GM19193 (cell line): ENCODE measurements around the gene AMPD2.

ENCODE experiments used
- POLR2A ChIP-seq: IDR thresholded peaks from 4 replicates; pipeline ENCODE4 v1.6.1; 2011; ENCODE audit not compliant: insufficient read depth, insufficient read length; ENCODE audit errors: extremely low read depth

Gene AMPD2

GRCh38 chr1:109623601-109624161 is 4.0 kb downstream of the AMPD2 start:
- TF ChIP-seq POLR2A: no peak

GRCh38 chr1:109624201-109625010 is 4.8 kb downstream of the AMPD2 start:
- TF ChIP-seq POLR2A: no peak

- no peak for TF ChIP-seq POLR2A
Observed at GRCh38 chr1:109625176-109625575, 5.5 kb downstream of the AMPD2 start.

- no peak for TF ChIP-seq POLR2A
Observed at GRCh38 chr1:109625601-109626560, 6.2 kb downstream of the AMPD2 start.

GRCh38 chr1:109626682-109627408 is 7.2 kb downstream of the AMPD2 start:
- no peak for TF ChIP-seq POLR2A

- TF ChIP-seq POLR2A: no peak
Observed at GRCh38 chr1:109627692-109628399, 8.2 kb downstream of the AMPD2 start.

GRCh38 chr1:109628540-109629321 is 9.1 kb downstream of the AMPD2 start:
- no peak for TF ChIP-seq POLR2A

GRCh38 chr1:109629372-109630030 is 9.9 kb downstream of the AMPD2 start:
- TF ChIP-seq POLR2A: no peak

GRCh38 chr1:109630081-109630897 is 10.7 kb downstream of the AMPD2 start:
- TF ChIP-seq POLR2A: no peak

- TF ChIP-seq POLR2A: no peak
Observed at GRCh38 chr1:109630898-109631512, 11.4 kb downstream of the AMPD2 start.
